Frontal cortex (tissue), 4 donors: ENCODE data around the gene NUP160. TPM values are rescaled to one million over a fixed set of nuclear protein-coding genes. Genes with fewer than 3 reads are reported as not detected.
"Not testable (repeated sequence)": the region's sequence is repeated elsewhere in the genome, so short reads cannot be mapped to it uniquely, and the experiment has no call there.

Source experiments
- DNase-seq, 2 donors: peaks; one replicate each; pipeline ENCODE4 v3.0.0; 2012; ENCODE audit warnings: low spot score in 2 of 2
- FAIRE-seq: peaks from 2 replicates; lab custom pipeline; 2012; peaks lifted over from hg19 to GRCh38; lab: Jason Lieb, UNC
- total RNA-seq: library from RNA; depleted of rRNA; stranded (reverse); fragments of >200 nt; gene quantifications from one replicate; pipeline ENCODE4 v1.2.3, GENCODE V29; 2014
- donor health status: control.
- donor health status: control.
- donor health status: control.

The NUP160 gene
- total RNA-seq, 1 donor from 2014 or later: 57.5 TPM

DNA sequence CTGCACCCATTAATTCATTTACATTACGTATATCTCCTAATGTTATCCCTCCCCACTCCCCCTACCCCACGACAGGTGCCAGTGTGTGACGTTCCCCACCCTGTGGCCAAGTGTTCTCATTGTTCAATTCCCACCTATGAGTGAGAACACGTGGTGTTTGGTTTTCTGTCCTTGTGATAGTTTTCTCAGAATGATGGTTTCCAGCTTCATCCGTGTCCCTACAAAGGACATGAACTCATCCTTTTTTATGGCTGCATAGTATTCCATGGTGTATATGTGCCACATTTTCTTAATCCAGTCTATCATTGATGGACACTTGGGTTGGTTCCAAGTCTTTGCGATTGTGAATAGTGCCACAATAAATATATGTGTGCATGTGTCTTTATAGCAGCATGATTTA, 25.5 kb downstream of the NUP160 start:
- FAIRE-seq, DNase-seq: not testable (repeated sequence)

DNA sequence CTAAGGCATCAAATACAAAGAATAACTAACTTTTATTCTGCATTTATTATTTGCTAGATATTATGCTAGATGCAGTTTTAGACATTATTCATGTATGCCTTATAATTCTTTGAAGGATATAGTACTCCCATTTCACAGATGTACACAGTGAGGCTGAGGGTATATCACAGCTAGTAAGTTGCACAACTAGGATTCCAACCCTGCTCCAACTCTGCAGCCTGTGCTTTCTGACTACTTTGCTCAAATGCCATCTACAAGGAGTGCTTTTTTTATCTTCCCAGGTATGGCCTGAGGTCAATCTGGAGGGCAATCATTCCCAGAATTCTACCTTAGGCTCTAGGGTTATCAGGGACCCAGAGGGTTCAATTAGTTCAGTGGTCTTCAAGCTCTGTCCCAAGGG, 28.4 kb downstream of the NUP160 start:
- DNase-seq (no peak), FAIRE-seq (no peak)

DNA sequence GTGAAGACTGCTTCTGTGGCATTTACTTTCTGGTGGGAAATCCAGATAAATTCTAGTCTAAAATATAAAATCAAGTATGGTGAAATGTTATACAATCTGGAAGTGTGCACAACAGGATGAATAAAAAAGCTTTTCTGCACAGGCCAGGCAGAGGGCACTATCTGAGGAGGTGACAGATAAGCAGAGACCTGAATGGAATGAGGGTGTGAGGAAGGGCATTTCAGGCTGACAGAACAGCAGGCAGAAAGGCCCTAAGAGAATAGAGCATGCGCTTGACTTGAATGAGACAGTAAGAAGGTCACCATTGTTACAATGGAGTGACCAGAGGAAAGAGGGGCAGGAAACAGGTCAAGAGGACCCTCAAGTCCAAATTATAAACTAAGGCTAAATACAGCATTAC, 47.4 kb downstream of the NUP160 start:
- FAIRE-seq: no peak
- no peak for DNase-seq

DNA sequence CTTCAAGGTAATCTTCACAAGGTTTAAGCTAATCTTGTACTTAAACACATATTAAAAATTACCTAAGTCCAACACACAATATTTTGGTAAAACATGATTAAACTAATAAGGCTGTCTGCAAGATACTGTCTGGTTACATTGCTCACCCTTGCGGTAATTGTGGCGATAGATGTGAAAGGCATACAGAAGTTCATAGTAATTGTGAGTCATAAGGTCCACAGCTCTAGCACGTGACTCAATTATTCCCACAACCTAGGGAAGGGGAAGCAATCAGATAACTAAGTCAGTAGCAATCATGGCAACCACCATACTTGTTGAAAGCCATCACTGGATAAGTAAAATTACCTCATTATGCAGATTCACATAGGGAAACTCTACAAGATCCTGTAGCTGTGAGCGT, 50.5 kb downstream of the NUP160 start:
- FAIRE-seq: no peak
- no peak for DNase-seq

DNA sequence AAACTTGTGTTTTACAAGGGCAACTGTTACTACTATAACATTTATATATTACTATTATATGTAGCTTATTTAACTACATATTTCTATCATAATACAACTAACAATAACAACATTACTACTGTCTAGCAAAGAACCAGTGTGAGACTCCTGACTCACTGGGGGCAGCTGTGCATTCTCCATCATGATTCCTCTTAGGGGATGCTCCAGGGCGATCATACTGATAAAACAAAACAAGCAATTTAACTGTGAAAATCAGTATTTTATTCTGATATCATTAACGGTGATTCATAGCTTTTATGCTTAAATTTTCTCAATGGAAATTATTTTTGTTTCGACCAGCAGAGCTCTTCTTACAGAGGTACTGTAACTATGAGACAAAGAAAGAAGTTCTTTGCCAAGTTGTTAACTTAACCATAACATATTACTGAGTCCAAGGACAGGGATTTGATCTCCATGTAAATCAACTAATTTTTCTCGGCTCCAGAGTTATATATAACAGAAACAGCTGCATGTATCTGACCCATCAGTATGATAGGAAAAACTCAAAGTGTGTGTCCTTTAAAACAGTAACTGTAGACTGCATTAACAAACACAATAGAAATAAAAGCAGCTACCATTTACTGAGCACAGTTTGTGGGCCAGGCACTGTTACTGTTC, 56.2 kb downstream of the NUP160 start:
- FAIRE-seq (no peak), DNase-seq (no peak)

DNA sequence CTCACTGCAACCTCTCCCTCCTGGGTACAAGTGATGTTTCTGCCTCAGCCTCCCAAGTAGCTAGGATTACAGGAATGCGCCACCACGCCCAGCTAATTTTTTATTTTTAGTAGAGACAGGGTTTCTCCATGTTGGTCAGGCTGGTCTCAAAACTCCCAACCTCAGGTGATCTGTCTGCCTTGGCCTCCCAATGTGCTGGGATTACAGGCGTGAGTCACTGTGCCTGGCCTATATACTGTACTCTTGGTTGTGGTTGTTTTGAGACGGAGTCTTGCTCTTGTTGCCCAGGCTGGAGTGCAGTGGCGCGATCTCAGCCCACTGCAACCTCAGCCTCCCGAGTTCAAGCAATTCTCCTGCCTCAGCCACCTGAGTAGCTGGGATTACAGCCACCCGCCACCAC, 58.1 kb downstream of the NUP160 start:
- not testable (repeated sequence) for DNase-seq, FAIRE-seq

DNA sequence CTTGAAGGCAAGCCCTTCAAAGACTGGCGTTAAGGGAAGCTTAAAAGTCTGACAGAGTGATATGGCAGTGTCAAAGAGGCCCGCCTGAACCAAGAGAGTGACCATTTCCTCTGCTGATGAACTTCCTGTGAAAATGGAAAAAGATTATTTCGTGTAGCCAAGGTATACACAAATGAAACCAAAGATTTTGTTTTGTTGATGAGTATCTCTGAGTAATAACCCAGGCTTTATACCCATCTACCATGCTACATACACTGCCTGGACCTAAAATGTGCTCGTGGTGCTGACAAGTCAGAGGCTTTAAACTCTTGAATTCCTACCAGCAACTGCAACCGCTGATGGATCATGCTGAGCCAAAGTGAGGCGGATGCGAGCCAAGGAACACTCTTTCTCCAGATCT, 60.0 kb downstream of the NUP160 start:
- DNase-seq (no peak), FAIRE-seq (no peak)

DNA sequence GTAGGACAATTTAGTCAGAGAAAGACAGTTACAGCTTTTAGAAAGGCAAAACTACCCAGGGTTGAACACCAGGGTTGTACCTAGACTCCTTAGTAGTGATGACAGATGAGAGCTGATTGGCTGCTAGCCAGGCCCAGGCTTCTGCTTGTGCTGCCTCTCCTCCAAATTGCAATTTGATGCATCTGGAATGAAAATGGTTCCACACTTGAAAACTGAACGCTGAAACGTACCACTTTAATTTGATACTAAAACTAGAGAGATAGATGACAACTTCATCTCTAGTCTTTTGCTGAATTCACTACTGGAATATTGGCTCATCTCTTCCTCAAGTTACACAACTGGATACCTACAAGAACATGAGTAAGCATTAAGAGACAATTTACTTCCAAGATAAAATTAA, 61.8 kb downstream of the NUP160 start:
- FAIRE-seq (no peak), DNase-seq (no peak)

DNA sequence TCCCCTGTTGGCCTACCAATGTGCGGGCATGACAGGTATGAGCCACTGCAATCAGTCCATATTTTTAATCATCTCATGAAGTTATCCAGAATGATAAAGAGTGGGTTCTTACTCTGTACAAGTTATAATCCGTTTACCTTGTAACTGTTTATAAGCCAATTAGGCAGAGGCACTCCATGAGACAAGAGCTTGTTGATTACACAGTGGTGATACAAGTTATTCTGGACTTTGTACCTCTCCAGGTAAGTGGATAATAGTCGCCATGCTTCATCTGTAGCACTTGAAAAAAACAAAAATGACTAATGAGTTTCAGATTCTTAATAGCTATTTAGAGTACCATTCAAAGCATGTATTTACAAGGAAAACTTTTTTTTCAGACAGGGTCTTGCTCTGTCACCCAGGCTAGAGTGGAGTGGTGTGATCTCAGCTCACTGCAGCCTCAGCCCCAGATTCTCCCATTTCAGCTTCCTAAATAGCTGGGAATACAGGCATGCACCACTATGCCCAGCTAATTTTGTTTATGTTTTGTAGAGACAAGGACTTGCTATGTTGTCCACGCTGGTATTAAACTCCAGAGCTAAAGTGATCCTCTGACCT, 63.3 kb downstream of the NUP160 start:
- FAIRE-seq (no peak), DNase-seq (no peak)

DNA sequence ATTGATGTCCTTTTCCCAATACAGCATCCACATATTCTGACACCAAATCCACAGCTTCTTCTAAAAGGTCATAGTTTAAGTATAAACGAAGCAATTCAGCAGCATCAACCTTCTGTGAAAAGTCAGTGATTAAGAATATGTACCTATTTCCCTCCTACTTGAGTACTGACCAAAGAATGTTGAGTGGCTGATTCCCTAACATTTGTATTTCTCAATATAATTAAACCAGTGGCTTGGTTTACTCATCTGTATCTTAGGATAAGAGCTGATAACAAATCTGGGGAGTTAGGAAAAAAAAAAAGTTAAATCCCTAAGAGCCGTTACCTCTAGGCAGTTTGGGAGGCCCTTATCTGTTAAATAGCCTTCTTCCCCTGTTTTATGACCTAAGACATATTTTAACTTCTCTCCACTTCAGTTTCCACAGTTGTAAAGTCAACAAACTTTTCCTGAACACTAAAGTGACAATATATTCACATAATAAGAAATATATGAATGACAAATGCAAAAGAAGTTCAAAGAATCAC, 65.0 kb downstream of the NUP160 start:
- no peak for FAIRE-seq
- DNase-seq: no peak

DNA sequence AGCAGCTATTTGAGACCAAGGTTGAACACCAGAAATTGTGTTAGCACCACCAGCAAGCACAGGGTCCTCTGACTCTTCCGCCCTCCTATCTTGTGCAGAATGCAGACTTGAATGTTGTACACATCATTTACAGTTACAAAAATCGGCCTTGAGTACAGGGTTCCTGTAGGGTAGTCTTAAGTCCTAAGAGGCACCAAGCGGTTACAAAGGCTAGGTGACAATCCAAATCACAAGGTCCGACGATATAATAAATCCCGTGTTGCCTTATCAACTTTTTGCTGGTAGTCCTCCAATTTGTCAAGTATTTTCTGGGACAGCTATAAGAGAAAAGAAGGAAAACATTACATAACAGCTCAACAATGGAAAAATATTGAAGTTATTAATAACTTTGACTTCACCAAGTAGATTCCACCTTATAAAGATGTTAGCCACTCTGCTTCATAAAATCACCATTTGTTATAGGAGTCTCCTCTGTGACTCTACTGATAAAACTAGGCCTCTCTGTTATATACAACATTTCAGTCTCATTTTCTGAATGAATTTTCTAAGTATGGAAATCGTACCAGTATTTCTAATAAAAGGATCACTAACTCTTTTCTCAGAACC, 69.2 kb downstream of the NUP160 start:
- no peak for DNase-seq
- FAIRE-seq: no peak

DNA sequence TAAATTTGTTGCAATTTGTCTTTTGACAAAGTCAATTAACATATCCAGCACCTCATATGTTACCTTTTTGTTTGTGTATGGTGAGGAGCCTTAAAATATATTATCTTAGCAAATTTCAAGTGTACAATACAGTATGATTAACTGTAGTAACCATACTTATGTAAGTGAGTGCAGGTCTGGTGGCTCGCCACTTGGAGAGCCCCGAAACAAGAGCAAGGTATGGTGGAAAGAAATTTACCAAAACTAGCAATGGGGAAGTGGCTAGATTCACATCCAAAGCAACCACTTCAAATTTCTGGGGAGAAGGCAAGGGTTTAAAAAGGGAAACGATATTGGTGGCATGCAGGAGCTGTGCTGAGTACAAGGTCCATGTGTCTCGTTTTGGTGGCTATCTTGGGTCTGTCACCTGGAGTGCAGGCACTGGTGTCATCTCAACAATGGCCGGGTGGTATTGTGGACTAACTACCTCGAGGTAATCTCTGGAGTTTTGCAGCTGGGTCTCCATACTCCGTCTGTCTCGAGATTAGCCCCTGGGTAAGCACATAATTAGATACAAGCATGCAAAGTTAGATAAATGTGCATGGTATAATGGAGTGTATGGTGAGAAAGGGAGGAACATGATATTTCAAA, 72.8 kb downstream of the NUP160 start:
- no peak for FAIRE-seq
- no peak for DNase-seq

DNA sequence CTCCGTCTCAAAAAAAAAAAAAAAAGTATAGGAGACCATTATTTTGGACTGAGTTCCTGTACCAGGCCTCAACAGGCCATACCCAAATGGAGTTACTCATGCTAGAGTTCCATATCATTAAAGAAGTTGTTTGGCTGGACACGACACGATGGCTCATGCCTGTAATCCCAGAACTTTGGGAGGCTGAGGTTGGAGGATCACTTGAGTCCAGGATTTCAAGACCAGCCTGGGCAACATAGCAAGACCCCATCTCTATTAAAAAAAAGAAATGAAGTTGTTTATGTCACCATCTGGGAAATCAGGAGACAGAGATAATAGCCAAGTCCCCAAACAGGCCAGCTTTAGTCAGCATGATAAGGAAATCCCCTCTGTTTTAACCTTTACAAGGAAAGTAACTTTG, 74.3 kb downstream of the NUP160 start:
- no peak for FAIRE-seq
- no peak for DNase-seq

DNA sequence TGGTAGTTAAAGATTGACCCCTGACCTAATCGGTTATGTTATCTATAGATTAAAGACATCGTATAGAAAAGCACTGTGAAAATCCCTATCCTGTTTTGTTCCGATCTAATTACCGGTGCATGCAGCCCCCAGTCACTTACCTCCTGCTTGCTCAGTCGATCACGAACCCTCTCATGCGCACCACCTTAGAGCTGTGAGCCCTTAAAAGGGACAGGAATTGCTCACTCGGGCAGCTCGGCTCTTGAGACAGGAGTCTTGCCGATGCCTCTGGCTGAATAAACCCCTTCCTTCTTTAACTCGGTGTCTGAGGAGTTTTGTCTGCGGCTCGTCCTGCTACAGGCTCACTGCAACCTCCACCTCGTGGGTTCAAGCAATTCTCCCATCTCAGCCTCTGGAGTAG, 78.6 kb downstream of the NUP160 start:
- FAIRE-seq, DNase-seq: not testable (repeated sequence)

DNA sequence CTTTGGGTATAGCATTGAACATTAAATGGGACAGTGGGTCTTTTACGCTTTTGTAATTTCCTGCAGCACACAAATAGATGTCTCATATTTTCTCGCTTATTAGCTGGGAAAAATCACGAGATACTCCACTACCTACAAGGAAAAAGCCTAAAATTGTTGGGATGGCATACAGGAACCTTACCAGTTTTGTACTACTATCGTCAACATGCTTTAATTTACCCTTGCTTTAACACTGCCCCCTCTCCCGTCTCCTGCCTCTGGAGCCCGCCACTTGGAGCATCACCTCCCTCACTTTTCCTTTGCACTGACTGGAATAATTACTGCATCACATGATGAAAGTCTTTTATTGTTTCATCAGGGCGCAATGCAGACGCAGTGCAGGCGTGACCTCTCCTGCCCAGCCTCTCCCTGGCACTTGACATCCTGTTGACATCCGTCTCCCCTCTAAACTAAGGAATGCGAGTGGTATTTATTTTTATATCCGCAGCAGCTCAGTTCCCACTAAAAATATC, 80.0 kb downstream of the NUP160 start:
- FAIRE-seq: no peak
- DNase-seq: peak; percentile 22 to 65

DNA sequence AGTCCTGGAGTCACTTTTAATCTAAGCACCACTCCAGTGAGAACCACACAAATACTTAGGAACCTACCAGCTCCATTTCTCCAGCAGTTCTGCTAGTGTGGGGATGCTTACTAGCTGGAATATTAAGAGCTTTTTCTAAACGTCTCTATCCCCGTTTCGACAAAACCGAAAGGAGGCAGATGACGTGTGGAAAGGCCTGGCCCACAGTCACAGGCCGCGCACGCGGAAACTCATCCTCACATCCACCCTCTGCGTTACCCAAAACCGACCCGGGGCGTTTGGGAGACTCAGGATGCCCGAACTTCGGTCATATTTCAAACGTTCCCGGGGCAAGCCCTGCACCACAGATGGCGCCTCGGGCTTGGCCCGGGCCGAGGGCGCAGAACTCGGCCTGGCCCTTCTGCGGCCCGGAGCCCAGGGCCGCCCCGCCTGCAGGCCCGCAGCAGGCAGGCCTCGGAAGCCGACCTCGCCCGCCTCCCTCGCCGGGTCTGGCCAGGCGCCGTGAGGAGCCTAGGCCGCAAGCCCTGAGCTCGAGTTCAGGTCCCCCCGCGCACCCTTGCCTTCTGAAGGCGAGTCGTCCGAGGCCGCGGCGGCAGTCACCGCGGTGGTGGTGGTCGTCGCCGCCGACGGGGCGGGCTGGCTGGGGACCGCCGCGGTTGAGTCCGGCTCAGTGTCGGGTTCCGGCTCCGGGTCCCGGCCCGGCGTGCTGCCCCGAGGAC, 81.5 kb downstream of the NUP160 start:
- FAIRE-seq: no peak

DNA sequence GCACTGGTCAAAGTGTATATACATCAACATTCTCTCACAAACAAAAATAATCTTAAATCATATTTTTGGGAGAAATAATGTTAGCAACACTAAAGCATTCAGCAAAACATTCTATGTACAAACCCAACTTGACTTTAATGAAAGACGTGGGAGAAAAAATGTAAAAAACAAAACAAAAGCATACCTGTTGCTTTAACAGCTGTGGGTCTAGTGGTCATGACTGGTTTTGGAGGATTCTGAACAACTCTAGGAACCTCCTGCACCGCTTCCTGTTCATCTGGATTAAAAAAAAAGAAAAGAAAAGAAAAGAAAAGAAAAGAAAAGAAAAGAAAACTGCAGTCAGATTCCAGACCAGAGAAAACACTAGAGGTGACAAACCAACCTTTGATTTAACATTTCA, 83.1 kb downstream of the NUP160 start:
- DNase-seq: no peak
- no peak for FAIRE-seq

More for the DNA sequence above, 81.5 kb downstream of the NUP160 start:
- peak; percentile 14 to 15 for DNase-seq

DNA sequence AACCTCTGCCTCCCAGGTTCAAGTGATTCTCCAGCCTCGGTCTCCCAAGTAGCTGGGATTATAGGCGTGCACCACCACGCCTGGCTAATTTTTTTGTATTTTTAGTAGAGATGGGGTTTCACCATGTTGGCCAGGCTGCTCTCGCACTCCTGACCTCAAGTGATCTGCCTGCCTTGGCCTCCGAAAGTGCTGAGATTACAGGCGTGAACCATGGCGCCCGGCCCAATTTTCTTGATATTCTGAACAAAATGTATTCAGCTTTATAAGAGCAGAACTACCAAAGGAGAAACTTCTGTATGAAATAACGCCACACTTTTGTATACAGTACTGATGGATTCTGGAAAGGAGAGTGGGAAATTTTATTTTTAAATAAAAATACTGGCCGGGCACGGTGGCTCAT, 88.9 kb downstream of the NUP160 start:
- not testable (repeated sequence) for FAIRE-seq, DNase-seq

DNA sequence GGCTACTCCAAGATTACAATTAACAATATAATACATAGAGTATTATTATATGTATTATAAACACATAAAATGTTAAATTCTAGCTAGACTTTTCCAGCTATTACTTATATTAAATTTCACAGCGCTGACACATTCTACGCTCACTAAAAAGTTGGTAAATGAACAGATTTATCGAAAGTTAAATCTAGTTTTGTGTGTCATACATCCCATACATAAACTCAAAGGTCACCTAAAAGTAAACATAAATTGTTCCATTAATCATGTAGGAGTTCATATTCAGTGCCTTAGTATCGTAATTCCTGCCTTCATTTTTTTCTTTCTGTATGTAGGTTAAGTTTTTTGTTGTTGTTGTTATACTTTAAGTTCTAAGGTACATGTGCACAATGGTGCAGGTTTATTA, 91.9 kb downstream of the NUP160 start:
- DNase-seq: no peak
- FAIRE-seq: no peak

DNA sequence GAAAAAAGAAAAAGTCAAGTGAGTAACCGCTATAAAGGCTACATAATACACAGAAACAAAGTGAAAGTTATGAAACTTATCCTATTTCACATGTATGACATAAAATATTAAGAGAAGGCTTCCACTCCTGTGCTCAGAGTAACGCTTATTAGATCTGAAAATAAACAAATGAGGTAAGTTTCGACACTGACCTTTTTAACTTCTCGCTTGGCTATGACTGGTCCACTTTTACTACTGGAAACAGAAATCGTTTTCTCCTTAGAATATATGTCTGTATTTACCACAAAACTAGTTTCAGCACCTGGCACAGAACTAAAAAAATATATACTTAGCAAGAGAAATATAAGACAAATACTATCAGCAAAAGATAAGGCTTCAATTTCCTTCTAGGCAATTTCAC, 97.4 kb downstream of the NUP160 start:
- DNase-seq (no peak), FAIRE-seq (no peak)
